Sigmoid colon (tissue), 4 donors: ENCODE measurements around the gene KDM1B.

ENCODE experiments used
- CTCF ChIP-seq, 4 experiments: fragments of 450-650 bp in 3 of 4; fragments of 200-600 bp in 1 of 4; IDR thresholded peaks; one replicate each; pipeline ENCODE4 v1.5.1; 2016 to 2019; ENCODE audit warnings: antibody characterized with exemption in 4 of 4, mild to moderate bottlenecking in 3 of 4, moderate library complexity in 2 of 4
- POLR2AphosphoS5 ChIP-seq, 4 donors: sonication (generic); formaldehyde crosslinking; IDR thresholded peaks; one replicate each; pipeline ENCODE4 v1.6.1; 2017; ENCODE audit warnings: antibody characterized with exemption in 4 of 4

- no peak for TF ChIP-seq POLR2AphosphoS5 (IDR thresholded peaks at IDR 0.05)
- no peak for TF ChIP-seq CTCF (IDR thresholded peaks at IDR 0.05)
Observed at GRCh38 chr6:18135171-18135570, 20.1 kb upstream of the KDM1B start.
